Esophagus squamous epithelium (tissue), 5 donors: Measurements from ENCODE around the gene TMEM256. TPM values are rescaled to one million over a fixed set of nuclear protein-coding genes. Genes with fewer than 3 reads are reported as not detected.

Experiments used
- DNase-seq: peaks from one replicate; lab custom pipeline; 2025; lab: John Stamatoyannopoulos, UW
- H3K27ac ChIP-seq, 4 donors: fragments of 200-600 bp; sonication (generic); one replicate each; pipeline ENCODE4 v1.5.1; 2016 to 2019; ENCODE audit warnings: mild to moderate bottlenecking in 1 of 4
- H3K27me3 ChIP-seq, 4 donors: fragments of 200-600 bp; sonication (generic); 1 replicate in 3 of 4; 2 replicates in 1 of 4; pipeline versions ENCODE4 v1.5.1 to v1.6.0; 2017 to 2021; ENCODE audit warnings: antibody characterized with exemption in 1 of 4
- H3K36me3 ChIP-seq, 3 donors: fragments of 200-600 bp; sonication (generic); one replicate each; pipeline ENCODE4 v1.5.1; 2016 to 2019
- H3K4me1 ChIP-seq, 3 donors: fragments of 200-600 bp; sonication (generic); one replicate each; pipeline ENCODE4 v1.5.1; 2017 to 2019
- H3K4me3 ChIP-seq, 4 donors: fragments of 200-600 bp; sonication (generic); 1 replicate in 3 of 4; 2 replicates in 1 of 4; pipeline ENCODE4 v1.5.1; 2016 to 2019; ENCODE audit warnings: mild to moderate bottlenecking in 2 of 4, moderate library complexity in 1 of 4
- H3K9me3 ChIP-seq, 3 donors: fragments of 200-600 bp; sonication (generic); one replicate each; pipeline ENCODE4 v1.5.1; 2016 to 2019
- CTCF ChIP-seq, 6 experiments: fragments of 450-650 bp in 4 of 6; fragments of 200-600 bp in 2 of 6; sonication (generic) in 2 of 6; IDR thresholded peaks; one replicate each; pipeline ENCODE4 v1.5.1; 2016 to 2019; ENCODE audit warnings: antibody characterized with exemption in 6 of 6, mild to moderate bottlenecking in 4 of 6, moderate library complexity in 4 of 6
- POLR2A ChIP-seq, 4 donors: fragments of 450-650 bp; IDR thresholded peaks; one replicate each; pipeline ENCODE4 v1.6.1; 2017; ENCODE audit warnings: antibody characterized with exemption in 4 of 4, mild to moderate bottlenecking in 4 of 4, moderate library complexity in 3 of 4
- WGBS, 2 donors: methylation state at CpG; one replicate each; pipeline ENCODE4 v1.1.5; 2018; 5-methylcytosine and 5-hydroxymethylcytosine counted together
- intact Hi-C: fragments of 100-400 bp; cut with DNase I; formaldehyde crosslinking; loops from one replicate; pipeline ENCODE4 v1.15.0; 2022
- total RNA-seq, 4 donors: library from RNA; depleted of rRNA; stranded (reverse); fragments of >200 nt; gene quantifications; one replicate each; pipeline ENCODE4 v1.1.0, GENCODE V29; 2016
- donor health status: DM: yes; HTN: yes; CAD: no.

TMEM256 gene
- total RNA-seq, 4 donors from 2014 or later: 27.9 to 88.0 (median 66.7) TPM

GRCh38 chr17:7437369-7437863 lies 33.5 kb upstream of the TMEM256 start:
- Histone ChIP-seq H3K27me3 (peaks cover 0 to 60% (median 5%) of the 10 kb centered on the region in 4 donors), H3K4me1 (peaks cover 53 to 68% (median 54%) of the 10 kb centered on the region in 3 donors), H3K27ac (peak overlapping the region; percentile 92 to 94 (median 94)), H3K4me3 (peak overlapping the region; percentile 38 to 80 (median 60)), H3K36me3 (no peaks in the 10 kb centered on the region), H3K9me3 (no peaks in the 10 kb centered on the region)
- TF ChIP-seq CTCF (IDR thresholded peaks at IDR 0.05): no peak
- TF ChIP-seq POLR2A (IDR thresholded peaks at IDR 0.05): no peak
- no peak for DNase-seq
- WGBS, 2 donors: 38 to 43% methylated on average over 5 to 7 of the region's 31 CpGs
- intact Hi-C loops: loop anchor here (5.0 kb wide), 1 partner anchor 80 kb away; the partner anchor contains the start of gene TMEM95

DNA sequence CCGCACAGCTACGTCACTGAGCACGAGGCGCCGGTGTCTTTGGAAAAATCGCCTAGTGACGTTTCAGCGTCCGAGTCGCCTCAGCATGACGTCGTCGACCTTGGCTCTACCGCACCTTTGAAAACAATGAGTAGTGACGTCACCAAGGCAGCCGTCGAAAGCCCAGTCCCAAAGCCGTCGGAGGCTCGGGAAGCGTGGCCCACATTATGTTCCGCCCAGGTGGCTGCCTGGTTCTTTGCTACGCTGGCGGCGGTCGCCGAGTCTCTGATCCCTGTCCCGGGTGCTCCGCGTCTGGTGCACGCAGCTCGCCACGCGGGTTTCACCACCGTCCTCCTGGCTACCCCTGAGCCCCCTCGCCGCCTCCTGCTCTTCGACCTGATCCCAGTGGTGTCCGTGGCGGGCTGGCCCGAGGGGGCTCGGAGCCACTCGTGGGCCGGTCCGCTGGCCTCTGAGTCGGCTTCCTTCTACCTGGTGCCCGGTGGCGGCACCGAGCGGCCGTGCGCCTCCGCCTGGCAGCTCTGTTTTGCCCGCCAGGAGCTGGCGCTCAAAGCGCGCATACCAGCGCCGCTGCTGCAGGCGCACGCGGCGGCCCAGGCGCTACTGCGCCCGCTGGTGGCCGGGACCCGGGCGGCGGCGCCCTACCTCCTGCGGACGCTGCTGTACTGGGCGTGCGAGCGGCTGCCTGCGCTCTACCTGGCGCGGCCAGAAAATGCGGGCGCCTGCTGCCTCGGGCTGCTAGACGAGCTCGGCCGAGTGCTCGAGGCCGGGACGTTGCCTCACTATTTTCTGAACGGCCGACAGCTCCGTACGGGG lies 32.9 kb upstream of the TMEM256 start:
- H3K4me1 ChIP-seq: peaks cover 53 to 68% (median 54%) of the 10 kb centered on the region in 3 donors
- DNase-seq: no peak
- 25% methylated on average over 4 of the region's 92 CpGs; no CpG with 5 or more reads in 1 of the 2 donors for WGBS, 2 donors
- H3K36me3 ChIP-seq: no peaks in the 10 kb centered on the region
- TF ChIP-seq POLR2A (IDR thresholded peaks at IDR 0.05): peak in 1 of 4 donors; percentile 33
- TF ChIP-seq CTCF (IDR thresholded peaks at IDR 0.05): peak; percentile 72 to 97 (median 92)
- peak overlapping the region; percentile 92 to 94 (median 94) for H3K27ac ChIP-seq
- peak overlapping the region; percentile 38 to 80 (median 60) for H3K4me3 ChIP-seq
- H3K9me3 ChIP-seq: no peaks in the 10 kb centered on the region
- intact Hi-C loops: loop anchor here (5.0 kb wide), 1 partner anchor 79 kb away; the partner anchor contains the start of gene TMEM95
- H3K27me3 ChIP-seq: peaks cover 0 to 60% (median 5%) of the 10 kb centered on the region in 4 donors

DNA sequence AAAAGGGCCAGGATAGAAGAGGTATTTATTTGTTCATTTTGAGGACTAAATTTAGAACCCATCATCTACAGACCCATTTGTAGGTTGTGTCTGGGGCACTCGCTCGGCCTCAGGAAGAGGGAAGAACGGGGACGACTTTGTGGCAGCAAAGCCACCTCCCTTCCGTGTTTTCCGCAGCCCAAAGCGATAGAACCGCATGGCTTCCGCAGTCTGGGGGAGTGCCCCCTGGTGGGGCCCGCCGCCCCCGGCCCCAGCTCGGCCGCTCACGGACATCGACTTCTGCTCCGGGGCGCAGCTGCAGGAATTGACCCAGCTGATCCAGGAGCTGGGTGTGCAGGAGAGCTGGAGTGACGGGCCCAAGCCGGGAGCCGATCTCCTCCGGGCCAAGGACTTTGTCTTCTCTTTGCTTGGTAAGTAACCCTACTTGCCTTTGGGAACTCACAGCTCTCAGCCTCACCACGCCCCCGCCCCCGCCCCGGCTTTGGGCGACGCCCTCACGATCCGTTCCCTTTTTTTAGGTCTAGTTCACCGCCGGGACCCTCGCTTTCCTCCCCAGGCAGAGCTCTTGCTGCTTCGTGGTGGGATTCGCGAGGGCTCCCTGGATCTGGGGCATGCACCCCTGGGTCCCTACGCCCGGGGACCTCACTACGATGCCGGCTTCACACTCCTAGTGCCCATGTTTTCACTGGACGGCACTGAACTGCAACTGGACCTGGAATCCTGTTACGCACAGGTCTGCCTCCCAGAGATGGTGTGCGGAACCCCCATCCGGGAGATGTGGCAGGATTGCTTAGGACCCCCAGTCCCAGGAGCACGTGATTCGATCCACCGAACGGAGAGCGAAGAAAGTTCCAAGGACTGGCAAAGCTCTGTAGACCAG lies 32.0 kb upstream of the TMEM256 start:
- intact Hi-C loops: loop anchor here (5.0 kb wide), 1 partner anchor 79 kb away; the partner anchor contains the start of gene TMEM95

GRCh38 chr17:7432296-7432695 lies 28.4 kb upstream of the TMEM256 start:
- Histone ChIP-seq H3K4me3 (no peak overlapping the region), H3K27ac (no peak overlapping the region), H3K9me3 (no peaks in the 10 kb centered on the region), H3K36me3 (no peaks in the 10 kb centered on the region), H3K27me3 (peaks cover 0 to 22% (median 0%) of the 10 kb centered on the region in 4 donors), H3K4me1 (peaks cover 15 to 27% (median 22%) of the 10 kb centered on the region in 3 donors)
- intact Hi-C loops: no loop called here
- no peak for TF ChIP-seq POLR2A (IDR thresholded peaks at IDR 0.05)
- TF ChIP-seq CTCF (IDR thresholded peaks at IDR 0.05): no peak
- 90 to 100% methylated on average over 2 to 9 of the region's 11 CpGs for WGBS, 2 donors
- DNase-seq: no peak

More for the DNA sequence above, 32.0 kb upstream of the TMEM256 start:
- Histone ChIP-seq H3K27ac (peak overlapping the region; percentile 92 to 94 (median 94)), H3K27me3 (peaks cover 0 to 58% (median 5%) of the 10 kb centered on the region in 4 donors), H3K4me3 (peak overlapping the region; percentile 38 to 80 (median 60)), H3K36me3 (no peaks in the 10 kb centered on the region), H3K4me1 (peaks cover 49 to 63% (median 54%) of the 10 kb centered on the region in 3 donors), H3K9me3 (no peaks in the 10 kb centered on the region)
- DNase-seq: no peak
- 2 to 11% methylated on average over 9 to 39 of the region's 49 CpGs for WGBS, 2 donors
- TF ChIP-seq CTCF (IDR thresholded peaks at IDR 0.05) (peak in 4 of 6 experiments; percentile 13 to 30 (median 20)), POLR2A (IDR thresholded peaks at IDR 0.05) (peak in 1 of 4 donors; percentile 13)
